ENCODE data around the gene MGST3. TPM values are rescaled to one million over a fixed set of nuclear protein-coding genes. Genes with fewer than 3 reads are reported as not detected.

Gene MGST3
- 100 to 1,000 TPM; 319 to 444 (median 396) TPM for total RNA-seq

DNA sequence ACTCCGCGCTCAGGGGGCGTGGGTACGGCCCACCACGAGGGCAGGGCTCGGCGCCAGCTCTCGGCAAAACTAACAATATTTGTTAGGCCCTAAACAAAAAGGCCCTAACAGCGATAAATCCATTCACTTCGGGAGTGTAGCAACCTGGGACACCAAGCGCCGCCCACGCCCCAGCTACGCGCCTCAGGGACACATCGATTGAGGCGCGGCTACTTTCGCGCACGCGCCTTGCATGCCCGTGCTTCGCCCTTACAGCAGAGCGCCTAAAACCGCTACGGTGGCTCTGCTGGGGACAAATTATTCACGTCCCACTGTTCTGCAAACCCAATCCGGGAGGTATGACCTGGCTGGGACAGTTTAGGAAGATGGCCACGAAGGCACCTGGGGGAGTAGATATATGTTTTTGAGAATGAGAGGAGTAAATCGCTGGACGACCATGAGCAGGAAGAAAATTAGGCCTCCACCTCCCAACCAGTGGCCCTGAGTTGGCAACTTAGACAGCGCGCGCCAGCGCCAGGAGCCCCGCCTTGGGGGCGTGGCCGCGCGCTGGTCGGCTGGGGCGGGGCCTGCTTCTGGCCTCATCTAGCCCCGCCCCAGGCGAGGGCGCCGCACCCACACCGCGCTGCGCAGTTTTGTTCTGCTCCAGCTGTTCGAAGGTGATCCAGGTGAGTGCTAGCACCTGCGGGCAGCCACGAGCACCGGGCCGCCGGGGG is at the start of gene MGST3:
Gene MGST3 (plus strand): TSS at position 606 of the 713 bp plus-strand sequence. CDS start 18,614 bp downstream, outside the sequence.
- TF ChIP-seq, protein P1, sequence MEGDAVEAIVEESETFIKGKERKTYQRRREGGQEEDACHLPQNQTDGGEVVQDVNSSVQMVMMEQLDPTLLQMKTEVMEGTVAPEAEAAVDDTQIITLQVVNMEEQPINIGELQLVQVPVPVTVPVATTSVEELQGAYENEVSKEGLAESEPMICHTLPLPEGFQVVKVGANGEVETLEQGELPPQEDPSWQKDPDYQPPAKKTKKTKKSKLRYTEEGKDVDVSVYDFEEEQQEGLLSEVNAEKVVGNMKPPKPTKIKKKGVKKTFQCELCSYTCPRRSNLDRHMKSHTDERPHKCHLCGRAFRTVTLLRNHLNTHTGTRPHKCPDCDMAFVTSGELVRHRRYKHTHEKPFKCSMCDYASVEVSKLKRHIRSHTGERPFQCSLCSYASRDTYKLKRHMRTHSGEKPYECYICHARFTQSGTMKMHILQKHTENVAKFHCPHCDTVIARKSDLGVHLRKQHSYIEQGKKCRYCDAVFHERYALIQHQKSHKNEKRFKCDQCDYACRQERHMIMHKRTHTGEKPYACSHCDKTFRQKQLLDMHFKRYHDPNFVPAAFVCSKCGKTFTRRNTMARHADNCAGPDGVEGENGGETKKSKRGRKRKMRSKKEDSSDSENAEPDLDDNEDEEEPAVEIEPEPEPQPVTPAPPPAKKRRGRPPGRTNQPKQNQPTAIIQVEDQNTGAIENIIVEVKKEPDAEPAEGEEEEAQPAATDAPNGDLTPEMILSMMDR (IDR thresholded peaks at IDR 0.05; ENCODE audit: low read depth): no peak

DNA sequence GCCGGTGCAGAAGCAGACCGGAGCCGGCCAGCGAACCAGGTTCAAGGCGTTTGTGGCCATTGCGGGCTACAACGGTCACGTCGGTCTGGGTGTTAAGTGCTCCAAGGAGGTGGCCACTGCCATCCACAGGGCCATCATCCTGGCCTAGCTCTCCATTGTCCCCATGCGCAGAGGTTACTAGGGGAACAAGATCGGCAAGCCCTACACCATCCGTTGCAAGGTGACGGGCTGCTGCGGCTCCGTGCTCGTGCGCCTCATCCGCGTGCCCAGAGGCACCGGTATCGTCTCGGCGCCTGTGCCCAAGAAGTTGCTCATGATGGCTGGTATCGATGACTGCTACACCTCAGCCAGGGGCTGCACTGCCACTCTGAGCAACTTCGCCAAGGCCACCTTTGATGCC is 49.1 kb upstream of the MGST3 start:
- TF ChIP-seq, protein P1 (IDR thresholded peaks at IDR 0.05; ENCODE audit: low read depth): no peak

DNA sequence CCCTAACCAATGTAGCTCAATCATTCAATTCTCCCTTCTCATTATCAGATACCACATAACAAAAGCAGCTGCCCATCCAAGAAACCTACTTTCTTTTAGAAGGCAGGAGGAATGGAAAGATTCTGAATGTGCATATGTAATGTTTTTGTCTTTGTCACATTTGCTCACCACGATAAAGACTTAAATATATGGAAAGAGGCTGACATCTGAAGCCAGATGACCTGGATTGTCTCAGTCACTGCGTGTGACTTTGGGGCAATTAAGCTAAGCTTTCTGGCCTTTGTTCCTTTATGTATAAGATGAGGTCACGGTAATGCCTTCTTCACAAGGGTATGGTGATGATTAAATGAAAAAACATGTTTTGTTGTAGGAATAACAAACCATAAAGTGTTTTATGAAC is 44.6 kb upstream of the MGST3 start:
- TF ChIP-seq, protein P1 (IDR thresholded peaks at IDR 0.05; ENCODE audit: low read depth): no peak

DNA sequence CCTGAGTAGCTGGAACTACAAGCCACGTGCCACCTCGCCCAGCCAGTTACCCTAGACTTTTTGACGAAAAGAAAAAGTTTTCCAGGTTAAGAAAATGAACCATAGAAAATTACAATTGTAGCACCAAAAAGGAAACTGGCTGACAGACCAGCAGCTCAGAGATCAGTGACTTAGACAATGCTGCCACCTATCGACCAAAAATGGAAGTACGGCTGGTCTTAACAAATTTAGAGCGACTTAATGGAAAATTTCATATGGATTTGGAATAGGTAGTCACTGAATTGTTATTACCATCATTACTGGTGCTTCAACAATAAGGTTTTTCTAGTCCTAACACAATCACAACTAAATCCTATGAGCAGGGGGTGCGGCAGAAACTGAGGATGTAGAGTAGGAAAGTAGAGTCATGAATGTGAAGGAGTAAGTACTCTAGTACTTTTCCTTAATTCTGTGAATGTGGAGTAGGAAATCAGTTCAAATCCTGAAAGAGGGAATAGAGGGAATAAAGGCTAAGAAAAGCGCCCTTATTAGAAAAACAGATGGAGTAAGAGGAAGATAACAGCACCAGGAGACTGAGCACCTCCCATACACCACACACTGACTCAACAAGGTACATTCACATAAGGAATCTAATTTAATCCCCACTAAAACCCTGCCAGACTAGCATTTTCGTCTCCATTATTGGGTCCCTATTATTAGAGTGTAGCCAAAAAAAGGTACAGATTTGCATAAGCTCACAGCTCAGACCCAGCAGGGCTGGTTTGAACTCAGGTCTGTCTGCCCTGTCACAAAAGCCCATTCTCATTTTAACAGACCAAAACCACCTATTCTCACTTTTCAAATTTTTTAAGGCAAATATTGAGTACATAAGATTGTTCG is 37.9 kb upstream of the MGST3 start:
- TF ChIP-seq, protein P1 (IDR thresholded peaks at IDR 0.05; ENCODE audit: low read depth): no peak

DNA sequence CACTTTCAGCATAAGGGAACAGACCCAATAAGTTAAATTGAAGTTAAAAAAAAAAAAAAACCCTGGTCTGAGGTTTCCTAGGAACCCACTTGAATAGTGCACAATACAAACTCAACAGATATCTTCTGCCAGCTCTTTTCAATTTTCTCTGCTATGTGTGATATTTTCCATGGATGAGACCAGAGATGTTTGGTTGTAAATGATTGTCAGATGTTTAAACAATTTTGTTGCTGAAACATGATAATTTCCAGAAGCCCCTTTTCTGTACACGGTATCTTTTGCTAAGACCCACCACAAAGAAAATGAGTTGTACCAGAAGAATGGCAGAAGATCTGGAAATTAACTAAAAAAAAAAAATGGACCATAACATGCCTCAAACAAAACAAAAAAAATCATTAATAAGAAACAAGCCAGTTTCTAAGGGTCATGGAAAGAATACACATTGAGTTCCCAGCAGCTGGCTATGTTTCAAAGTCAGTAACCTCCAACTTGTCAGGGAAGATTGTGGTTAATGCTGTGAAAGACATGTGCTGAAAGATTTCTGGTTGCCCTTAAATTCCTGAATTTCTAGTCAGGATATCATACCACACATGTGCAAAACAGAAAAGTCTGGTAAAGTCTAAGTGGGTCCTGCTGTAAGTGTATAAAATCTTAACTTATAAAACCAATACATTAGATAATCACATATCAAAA is 35.6 kb upstream of the MGST3 start:
- TF ChIP-seq, protein P1 (IDR thresholded peaks at IDR 0.05; ENCODE audit: low read depth): no peak

DNA sequence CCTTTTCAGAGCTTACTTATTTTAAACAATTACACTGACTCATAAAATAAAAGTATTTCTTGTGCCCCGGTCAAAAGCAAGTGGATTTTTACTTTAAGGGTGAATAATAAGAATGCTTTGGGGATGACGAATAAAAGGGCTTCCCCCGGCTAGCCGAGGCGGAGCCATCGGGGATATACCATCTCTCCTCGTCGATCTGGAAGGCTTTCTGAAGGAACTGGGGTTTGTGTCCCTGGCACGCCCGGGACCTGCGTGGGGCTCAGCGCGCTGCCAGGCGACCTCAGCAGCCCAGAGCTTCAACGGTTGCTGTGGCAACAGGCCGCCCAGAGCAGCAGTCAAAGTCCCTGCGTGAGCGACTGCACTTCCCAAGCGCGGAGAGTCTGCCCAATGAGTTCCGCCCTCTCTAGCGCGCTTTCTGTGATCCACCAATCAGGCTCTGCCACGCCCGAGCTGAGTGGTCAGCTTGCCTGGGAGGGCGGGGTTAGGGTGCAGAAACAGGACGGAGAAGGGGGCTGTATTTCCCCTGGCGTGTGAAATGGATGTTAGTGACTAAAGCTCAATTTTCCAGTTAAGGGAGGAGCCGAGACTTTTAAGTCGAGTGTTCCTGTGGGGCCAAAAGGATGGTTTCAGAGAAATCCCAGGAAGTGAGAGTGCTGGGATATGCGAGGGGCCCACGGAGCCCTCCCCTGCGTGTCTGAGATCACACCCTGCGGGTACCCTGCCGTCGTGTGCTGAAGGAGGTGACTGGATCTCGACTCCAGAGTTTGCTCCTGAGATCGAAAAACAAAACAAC is 33.0 kb upstream of the MGST3 start:
- TF ChIP-seq, protein P1 (IDR thresholded peaks at IDR 0.05; ENCODE audit: low read depth): no peak
